Body of pancreas (tissue), 4 donors: ENCODE results near the gene KRT75. TPM values are rescaled to one million over a fixed set of nuclear protein-coding genes. Genes with fewer than 3 reads are reported as not detected.

Source experiments
- ATAC-seq: fragments of 150-250 bp; one replicate; pipeline ENCODE4 v1.9.1; 2016
- DNase-seq, 4 donors: peaks; one replicate each; pipeline ENCODE4 v3.0.0-alpha.2; 2019
- H3K27ac ChIP-seq, 4 donors: fragments of 200-600 bp; sonication (generic); 1 replicate in 3 of 4; 2 replicates in 1 of 4; pipeline versions ENCODE4 v1.5.1 to v1.6.1; 2016 to 2019; ENCODE audit warnings: mild to moderate bottlenecking in 1 of 4, mixed read lengths in 1 of 4, moderate library complexity in 1 of 4
- H3K27me3 ChIP-seq, 2 donors: fragments of 200-600 bp; sonication (generic); one replicate each; pipeline ENCODE4 v1.6.0; 2016; ENCODE audit warnings: mild to moderate bottlenecking in 1 of 2
- H3K36me3 ChIP-seq, 2 donors: fragments of 200-600 bp; sonication (generic); replicated peaks in 1 of 2; 2 replicates each; pipeline ENCODE4 v1.5.1; 2016; ENCODE audit warnings: low read depth in 2 of 2; ENCODE audit not compliant: insufficient read depth in 1 of 2
- H3K4me1 ChIP-seq: fragments of 200-600 bp; sonication (generic); one replicate; pipeline ENCODE4 v1.6.0; 2016
- H3K4me3 ChIP-seq, 2 donors: fragments of 200-600 bp; sonication (generic); 1 replicate in 1 of 2; 2 replicates in 1 of 2; pipeline ENCODE4 v1.5.1; 2016 to 2019
- H3K9me3 ChIP-seq, 3 donors: fragments of 200-600 bp; sonication (generic); 1 replicate in 2 of 3; 2 replicates in 1 of 3; pipeline ENCODE4 v1.5.1; 2016
- CTCF ChIP-seq, 7 experiments: fragments of 450-650 bp in 4 of 7; fragments of 200-600 bp in 3 of 7; sonication (generic) in 3 of 7; IDR thresholded peaks; one replicate each; pipeline ENCODE4 v1.5.1; 2016 to 2019; ENCODE audit warnings: antibody characterized with exemption in 7 of 7
- POLR2A ChIP-seq, 3 donors: fragments of 450-650 bp; IDR thresholded peaks; one replicate each; pipeline ENCODE4 v1.6.1; 2016; ENCODE audit warnings: antibody characterized with exemption in 3 of 3, mild to moderate bottlenecking in 2 of 3
- WGBS, 2 donors: methylation state at CpG; one replicate each; pipeline ENCODE4 v1.1.5; 2017; 5-methylcytosine and 5-hydroxymethylcytosine counted together
- intact Hi-C: fragments of 100-400 bp; cut with DNase I; formaldehyde crosslinking; loops from one replicate; pipeline ENCODE4 v1.15.1; 2023
- total RNA-seq, 2 donors: library from RNA; depleted of rRNA; stranded (reverse); fragments of >200 nt; gene quantifications; one replicate each; pipeline ENCODE4 v1.1.0, GENCODE V29; 2016

KRT75 gene
- total RNA-seq, 2 donors from 2014 or later = not detected

GRCh38 chr12:52469853-52470252, 35.7 kb upstream of the KRT75 start:
- Histone ChIP-seq H3K4me1 (no peaks in the 10 kb centered on the region), H3K27ac (no peak overlapping the region), H3K27me3 (no peaks in the 10 kb centered on the region), H3K9me3 (no peaks in the 10 kb centered on the region), H3K36me3 (no peaks in the 10 kb centered on the region), H3K4me3 (no peak overlapping the region)
- WGBS, 2 donors = 68 to 85% methylated on average over 4 of the region's 4 CpGs
- no peak for TF ChIP-seq CTCF (IDR thresholded peaks at IDR 0.05)
- TF ChIP-seq POLR2A (IDR thresholded peaks at IDR 0.05) = no peak
- intact Hi-C loops = no loop called here
- ATAC-seq = no peak
- DNase-seq = no peak

- no peak overlapping the region for H3K27ac ChIP-seq
- no peaks in the 10 kb centered on the region for H3K36me3 ChIP-seq
- ATAC-seq (no peak), DNase-seq (no peak)
- no peaks in the 10 kb centered on the region for H3K9me3 ChIP-seq
- WGBS, 2 donors = 42 to 45% methylated on average over 2 of the region's 2 CpGs
- H3K4me1 ChIP-seq = no peaks in the 10 kb centered on the region
- no peak overlapping the region for H3K4me3 ChIP-seq
- TF ChIP-seq CTCF (IDR thresholded peaks at IDR 0.05) = no peak
- TF ChIP-seq POLR2A (IDR thresholded peaks at IDR 0.05) = no peak
- no peaks in the 10 kb centered on the region for H3K27me3 ChIP-seq
- intact Hi-C loops = no loop called here
These were observed 30.7 kb upstream of the KRT75 start for GRCh38 chr12:52464897-52465296.

GRCh38 chr12:52461693-52462092, 27.5 kb upstream of the KRT75 start:
- ATAC-seq (no peak), DNase-seq (peak in 2 of 4 donors; percentile 33 to 43)
- intact Hi-C loops = no loop called here
- WGBS, 2 donors = 41 to 48% methylated on average over 5 of the region's 5 CpGs
- no peak for TF ChIP-seq POLR2A (IDR thresholded peaks at IDR 0.05)
- TF ChIP-seq CTCF (IDR thresholded peaks at IDR 0.05) = no peak
- H3K4me1 ChIP-seq = no peaks in the 10 kb centered on the region
- no peak overlapping the region for H3K4me3 ChIP-seq
- no peaks in the 10 kb centered on the region for H3K27me3 ChIP-seq
- no peaks in the 10 kb centered on the region for H3K9me3 ChIP-seq
- no peak overlapping the region for H3K27ac ChIP-seq
- H3K36me3 ChIP-seq = no peaks in the 10 kb centered on the region

- H3K4me1 ChIP-seq = no peaks in the 10 kb centered on the region
- no peak for DNase-seq
- no peak for ATAC-seq
- H3K36me3 ChIP-seq = no peaks in the 10 kb centered on the region
- no peaks in the 10 kb centered on the region for H3K9me3 ChIP-seq
- H3K27me3 ChIP-seq = no peaks in the 10 kb centered on the region
- TF ChIP-seq POLR2A (IDR thresholded peaks at IDR 0.05) (no peak), CTCF (IDR thresholded peaks at IDR 0.05) (no peak)
- intact Hi-C loops = no loop called here
- H3K27ac ChIP-seq = no peak overlapping the region
- WGBS, 2 donors = 76 to 87% methylated on average over 5 of the region's 5 CpGs
- H3K4me3 ChIP-seq = no peak overlapping the region
These were observed 24.7 kb upstream of the KRT75 start for GRCh38 chr12:52458861-52459260.

GRCh38 chr12:52455821-52456220, 21.6 kb upstream of the KRT75 start:
- DNase-seq (no peak), ATAC-seq (no peak)
- H3K4me1 ChIP-seq = no peaks in the 10 kb centered on the region
- H3K27ac ChIP-seq = no peak overlapping the region
- no peaks in the 10 kb centered on the region for H3K27me3 ChIP-seq
- no peaks in the 10 kb centered on the region for H3K36me3 ChIP-seq
- H3K4me3 ChIP-seq = no peak overlapping the region
- intact Hi-C loops = no loop called here
- TF ChIP-seq CTCF (IDR thresholded peaks at IDR 0.05) = no peak
- no peak for TF ChIP-seq POLR2A (IDR thresholded peaks at IDR 0.05)
- H3K9me3 ChIP-seq = no peaks in the 10 kb centered on the region
- 71 to 79% methylated on average over 1 of the region's 1 CpG for WGBS, 2 donors
